AG09319 (cell line): ENCODE results near the gene TNK2.
"Not testable (repeated sequence)": the region's sequence is repeated elsewhere in the genome, so short reads cannot be mapped to it uniquely, and the experiment has no call there.

ENCODE experiments used
- DNase-seq: peaks from one replicate; pipeline ENCODE4 v3.0.0-alpha.2; 2010; ENCODE audit warnings: low read depth; ENCODE audit errors: extremely low read depth
- TF ChIP-seq, protein P1 (sequence below): IDR thresholded peaks from 2 replicates; pipeline ENCODE4 v1.5.1; 2011; ENCODE audit warnings: low read depth, mild to moderate bottlenecking, inconsistent platforms, low read length, moderate library complexity

Gene TNK2

DNA sequence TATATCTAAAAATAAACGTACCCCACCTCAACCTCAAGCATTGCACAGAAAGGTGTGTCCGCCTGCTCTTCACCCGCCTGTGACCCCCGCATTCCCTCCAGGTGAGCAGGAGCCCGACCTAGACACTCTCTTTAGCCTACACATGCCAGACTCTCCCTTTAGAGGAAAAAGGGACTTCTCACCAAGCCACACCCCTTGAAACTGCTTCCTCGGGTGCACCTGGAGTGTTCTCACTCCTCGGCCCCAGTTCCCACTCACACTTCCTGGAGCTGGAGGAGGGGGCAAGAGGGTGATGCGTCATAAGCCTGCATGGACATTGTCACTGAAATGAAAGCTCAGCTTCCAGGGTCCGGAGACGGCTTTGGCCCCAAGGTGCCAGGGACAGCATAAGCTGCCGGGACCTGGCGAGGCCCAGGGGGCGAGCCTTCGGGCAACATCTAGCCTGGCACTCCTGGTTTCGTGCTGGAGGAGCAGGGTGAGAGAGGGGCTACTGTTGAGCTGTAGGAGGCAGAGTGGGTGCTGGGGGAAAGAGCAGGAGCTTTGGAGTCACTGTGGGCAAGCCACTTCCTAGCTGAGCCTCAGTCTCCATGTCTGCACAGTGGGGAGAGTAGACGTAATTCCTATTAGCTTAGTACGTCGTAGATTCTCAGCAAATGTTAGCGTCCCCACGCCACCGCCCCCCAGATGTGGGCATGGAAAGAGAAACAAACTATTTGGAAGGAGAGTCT is 86.8 kb downstream of the TNK2 start:
- DNase-seq, result no peak
- TF ChIP-seq, protein P1, sequence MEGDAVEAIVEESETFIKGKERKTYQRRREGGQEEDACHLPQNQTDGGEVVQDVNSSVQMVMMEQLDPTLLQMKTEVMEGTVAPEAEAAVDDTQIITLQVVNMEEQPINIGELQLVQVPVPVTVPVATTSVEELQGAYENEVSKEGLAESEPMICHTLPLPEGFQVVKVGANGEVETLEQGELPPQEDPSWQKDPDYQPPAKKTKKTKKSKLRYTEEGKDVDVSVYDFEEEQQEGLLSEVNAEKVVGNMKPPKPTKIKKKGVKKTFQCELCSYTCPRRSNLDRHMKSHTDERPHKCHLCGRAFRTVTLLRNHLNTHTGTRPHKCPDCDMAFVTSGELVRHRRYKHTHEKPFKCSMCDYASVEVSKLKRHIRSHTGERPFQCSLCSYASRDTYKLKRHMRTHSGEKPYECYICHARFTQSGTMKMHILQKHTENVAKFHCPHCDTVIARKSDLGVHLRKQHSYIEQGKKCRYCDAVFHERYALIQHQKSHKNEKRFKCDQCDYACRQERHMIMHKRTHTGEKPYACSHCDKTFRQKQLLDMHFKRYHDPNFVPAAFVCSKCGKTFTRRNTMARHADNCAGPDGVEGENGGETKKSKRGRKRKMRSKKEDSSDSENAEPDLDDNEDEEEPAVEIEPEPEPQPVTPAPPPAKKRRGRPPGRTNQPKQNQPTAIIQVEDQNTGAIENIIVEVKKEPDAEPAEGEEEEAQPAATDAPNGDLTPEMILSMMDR, result no peak

DNA sequence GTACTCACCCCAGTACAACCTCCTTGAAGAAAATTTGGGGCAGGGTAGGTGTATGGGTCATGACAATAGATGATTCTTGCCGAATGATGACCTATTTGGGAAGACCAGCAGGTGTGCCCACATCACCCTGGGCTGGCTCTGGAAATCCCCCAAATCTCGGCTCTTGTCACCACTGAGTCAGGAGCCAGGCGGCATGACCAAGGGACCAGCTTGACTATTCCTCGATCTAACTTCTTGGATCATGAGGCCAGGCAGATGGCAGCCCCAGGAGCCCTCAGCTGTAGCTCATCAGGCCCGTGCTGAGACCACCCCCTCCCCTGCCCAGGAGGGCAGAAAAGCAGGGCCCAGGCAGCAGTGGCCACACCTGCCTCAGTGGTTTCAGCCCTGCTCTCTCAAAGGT is 87.5 kb downstream of the TNK2 start:
- TF ChIP-seq, protein P1, result no peak
- no peak for DNase-seq

DNA sequence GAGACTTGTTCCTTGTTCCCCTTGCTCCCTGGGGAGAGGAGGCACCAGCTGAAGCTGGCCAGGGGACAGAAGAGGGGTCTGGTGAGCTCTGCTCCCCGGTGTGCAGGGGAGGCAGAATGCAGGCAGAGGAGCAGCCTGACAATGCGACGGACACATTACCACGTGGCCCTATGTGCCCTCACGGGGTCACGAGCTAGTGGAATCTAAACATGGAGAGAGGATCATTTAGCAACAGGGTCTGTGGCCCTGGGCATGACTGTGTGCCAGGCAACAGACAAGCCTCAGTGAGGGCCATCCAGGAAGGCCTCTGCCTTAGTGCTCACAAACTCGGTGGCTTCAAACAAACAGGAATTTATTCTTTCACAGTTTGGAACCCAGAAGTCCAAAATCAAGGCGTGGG is 88.2 kb downstream of the TNK2 start:
- TF ChIP-seq, protein P1, result no peak
- no peak for DNase-seq

DNA sequence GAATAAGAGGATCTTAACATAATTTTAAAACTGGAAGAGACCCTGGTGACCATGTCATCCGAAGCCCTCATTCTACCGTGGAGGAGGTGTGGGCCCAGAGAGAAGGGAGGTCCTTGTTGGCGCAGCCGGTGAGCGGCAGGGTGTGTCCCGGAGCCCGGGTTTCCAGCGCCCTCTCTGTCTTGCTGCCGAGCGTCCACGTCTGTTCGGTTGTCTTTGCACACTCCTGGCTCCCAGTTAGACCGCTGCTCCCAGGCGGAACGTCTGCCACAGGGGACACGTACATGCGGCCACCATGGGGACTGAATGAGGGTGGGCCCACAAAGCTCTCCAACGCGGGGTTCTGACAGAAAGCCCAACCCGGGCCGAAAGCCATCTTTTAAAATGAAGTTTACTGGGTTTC is 90.0 kb downstream of the TNK2 start:
- TF ChIP-seq, protein P1, result no peak
- no peak for DNase-seq

DNA sequence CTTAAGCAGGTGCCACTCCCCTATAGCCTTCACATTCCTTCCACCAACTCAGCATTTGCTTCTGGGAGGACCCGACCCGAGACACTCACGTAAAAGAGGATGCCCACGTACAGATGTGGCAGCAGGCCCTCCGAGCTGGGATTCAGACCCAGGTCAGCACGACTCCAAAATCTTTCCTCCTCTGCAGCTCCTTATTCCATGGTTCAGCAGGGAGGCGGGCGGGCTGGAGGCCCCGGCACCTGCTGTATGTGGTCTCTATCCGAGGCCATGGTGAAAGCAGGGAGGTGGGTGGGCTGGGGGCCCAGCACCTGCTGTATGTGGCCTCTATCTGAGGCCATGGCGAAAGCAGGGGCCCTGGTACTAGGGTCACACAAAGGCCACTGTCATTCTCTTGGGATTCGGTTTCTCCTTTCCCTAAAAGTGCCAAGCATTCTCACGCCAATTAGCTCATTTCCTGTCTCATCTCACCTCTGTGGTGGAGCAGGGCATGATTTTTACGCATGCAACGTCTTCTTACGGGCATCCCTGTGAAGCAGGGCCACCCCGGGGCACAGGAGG is 90.7 kb downstream of the TNK2 start:
- TF ChIP-seq, protein P1, result no peak
- DNase-seq, result no peak

DNA sequence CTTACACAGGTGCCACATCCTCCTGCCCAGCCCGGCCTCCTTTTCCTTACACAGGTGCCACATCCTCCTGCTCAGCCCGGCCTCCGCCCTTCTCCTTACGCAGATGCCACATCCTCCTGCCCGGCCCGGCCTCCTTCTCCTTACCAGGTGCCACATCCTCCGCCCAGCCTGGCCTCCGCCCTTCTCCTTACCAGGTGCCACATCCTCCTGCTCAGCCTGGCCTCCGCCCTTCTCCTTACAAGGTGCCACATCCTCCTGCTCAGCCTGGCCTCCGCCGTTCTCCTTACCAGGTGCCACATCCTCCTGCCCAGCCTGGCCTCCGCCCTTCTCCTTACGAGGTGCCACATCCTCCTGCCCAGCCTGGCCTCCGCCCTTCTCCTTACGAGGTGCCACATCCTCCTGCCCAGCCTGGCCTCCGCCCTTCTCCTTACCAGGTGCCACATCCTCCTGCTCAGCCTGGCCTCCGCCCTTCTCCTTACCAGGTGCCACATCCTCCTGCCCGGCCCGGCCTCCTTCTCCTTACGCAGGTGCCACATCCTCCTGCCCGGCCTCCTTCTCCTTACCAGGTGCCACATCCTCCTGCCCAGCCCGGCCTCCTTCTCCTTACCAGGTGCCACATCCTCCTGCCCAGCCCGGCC is 92.0 kb downstream of the TNK2 start:
- not testable (repeated sequence) for DNase-seq

DNA sequence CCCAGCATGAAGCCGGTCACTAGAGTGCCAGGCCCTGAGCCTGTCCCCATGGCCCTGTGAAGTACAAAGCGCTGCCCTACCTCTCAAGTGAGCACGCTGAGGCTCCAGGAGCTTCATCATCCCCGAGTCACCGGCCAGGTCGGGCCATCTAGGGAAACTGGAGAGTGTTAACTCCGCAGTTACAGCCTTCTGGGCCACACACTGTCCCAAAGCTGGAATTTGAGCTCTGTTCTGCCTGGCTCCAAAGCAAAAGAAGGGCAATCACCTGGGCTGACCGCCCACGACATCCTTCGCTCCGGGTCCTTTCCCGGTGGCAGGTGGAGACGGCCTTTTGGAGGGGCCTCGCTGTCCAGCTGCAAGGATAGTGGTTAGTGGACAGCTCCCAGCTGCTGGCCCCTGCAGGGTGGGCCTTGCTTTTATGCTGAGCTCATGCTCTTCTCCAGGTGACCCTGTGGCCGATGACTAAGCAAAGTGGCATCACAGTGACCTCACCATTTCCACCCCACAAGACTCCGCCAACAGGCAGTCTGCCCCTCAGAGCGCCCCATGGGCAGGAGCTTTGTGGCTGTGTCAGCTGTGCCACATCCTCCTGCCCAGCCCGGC is 93.1 kb downstream of the TNK2 start:
- no peak for DNase-seq
- TF ChIP-seq, protein P1, result no peak
